Measurements from ENCODE around the gene NPW.
A peak's percentile ranks its signal among the peaks of the same experiment; 100 is the strongest.

The NPW gene

DNA sequence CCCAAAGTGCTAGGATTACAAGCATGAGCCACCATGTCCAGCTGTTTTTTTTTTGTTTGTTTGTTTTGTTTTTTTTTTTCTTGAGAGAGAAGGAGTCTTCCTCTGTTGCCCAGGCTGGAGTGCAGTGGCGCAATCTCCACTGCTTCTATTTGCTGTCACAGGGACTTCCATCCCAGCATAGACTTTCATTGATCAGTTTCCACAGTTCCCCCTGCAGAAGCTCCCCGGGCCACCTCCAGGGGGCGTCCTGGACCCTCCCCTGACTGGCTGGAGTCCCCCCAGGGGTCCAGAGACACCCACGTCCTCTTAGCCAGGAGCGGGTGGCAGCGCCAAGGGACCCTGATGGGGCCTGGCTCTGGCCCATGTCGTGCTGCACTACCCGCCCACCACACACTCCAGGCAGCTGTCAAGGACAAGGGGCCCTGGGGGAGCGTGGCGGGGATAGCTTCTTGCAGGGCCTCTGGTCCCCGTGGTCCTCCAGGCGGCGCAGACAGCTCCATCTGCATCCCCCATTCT lies 3.1 kb upstream of the NPW start:
- no peaks in the 10 kb centered on the region for H3K4me1 ChIP-seq
- no peak overlapping the region for H3K27ac ChIP-seq
- H3K27me3 ChIP-seq (ENCODE audit: control insufficient read depth, insufficient read depth, low read length): no peaks in the 10 kb centered on the region
- no peaks in the 10 kb centered on the region for H3K79me2 ChIP-seq
- no peak overlapping the region for H3K4me3 ChIP-seq (ENCODE audit: low read depth, low read length)
- H3K4me2 ChIP-seq (ENCODE audit: low read length): no peak overlapping the region
- TF ChIP-seq, protein P1, sequence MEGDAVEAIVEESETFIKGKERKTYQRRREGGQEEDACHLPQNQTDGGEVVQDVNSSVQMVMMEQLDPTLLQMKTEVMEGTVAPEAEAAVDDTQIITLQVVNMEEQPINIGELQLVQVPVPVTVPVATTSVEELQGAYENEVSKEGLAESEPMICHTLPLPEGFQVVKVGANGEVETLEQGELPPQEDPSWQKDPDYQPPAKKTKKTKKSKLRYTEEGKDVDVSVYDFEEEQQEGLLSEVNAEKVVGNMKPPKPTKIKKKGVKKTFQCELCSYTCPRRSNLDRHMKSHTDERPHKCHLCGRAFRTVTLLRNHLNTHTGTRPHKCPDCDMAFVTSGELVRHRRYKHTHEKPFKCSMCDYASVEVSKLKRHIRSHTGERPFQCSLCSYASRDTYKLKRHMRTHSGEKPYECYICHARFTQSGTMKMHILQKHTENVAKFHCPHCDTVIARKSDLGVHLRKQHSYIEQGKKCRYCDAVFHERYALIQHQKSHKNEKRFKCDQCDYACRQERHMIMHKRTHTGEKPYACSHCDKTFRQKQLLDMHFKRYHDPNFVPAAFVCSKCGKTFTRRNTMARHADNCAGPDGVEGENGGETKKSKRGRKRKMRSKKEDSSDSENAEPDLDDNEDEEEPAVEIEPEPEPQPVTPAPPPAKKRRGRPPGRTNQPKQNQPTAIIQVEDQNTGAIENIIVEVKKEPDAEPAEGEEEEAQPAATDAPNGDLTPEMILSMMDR (IDR thresholded peaks at IDR 0.05): no peak
- H3K9me3 ChIP-seq (ENCODE audit: control insufficient read depth, low read length): no peaks in the 10 kb centered on the region
- no peak overlapping the region for H2AFZ ChIP-seq
- no peaks in the 10 kb centered on the region for H3K36me3 ChIP-seq (ENCODE audit: control insufficient read depth, insufficient read depth, low read length)
- no peak overlapping the region for H3K9ac ChIP-seq

DNA sequence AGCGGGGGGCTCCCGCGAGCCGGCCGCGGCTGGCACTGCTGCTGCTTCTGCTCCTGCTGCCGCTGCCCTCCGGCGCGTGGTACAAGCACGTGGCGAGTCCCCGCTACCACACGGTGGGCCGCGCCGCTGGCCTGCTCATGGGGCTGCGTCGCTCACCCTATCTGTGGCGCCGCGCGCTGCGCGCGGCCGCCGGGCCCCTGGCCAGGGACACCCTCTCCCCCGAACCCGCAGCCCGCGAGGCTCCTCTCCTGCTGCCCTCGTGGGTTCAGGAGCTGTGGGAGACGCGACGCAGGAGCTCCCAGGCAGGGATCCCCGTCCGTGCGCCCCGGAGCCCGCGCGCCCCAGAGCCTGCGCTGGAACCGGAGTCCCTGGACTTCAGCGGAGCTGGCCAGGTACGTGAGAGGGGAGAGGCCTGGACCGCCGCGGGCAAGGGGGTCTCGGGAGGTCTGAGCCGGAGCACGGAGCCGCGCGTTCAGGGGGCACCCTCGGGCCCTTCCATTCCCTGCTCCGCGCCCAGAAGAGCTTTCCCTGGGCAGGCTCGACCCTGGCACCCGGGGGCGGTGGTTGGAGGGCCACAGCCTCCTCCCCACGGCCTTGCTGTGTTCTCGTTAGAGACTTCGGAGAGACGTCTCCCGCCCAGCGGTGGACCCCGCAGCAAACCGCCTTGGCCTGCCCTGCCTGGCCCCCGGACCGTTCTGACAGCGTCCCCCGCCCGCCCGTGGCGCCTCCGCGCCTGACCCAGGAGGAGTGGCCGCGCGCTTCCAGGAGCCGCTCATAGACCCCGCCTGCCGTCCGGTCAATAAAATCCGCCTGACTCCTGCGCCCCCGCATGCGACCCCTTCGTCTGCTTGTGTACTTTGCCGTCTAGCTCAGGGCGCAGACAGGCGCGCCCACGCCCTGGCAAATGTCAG lies 591 bp downstream of the NPW start:
- H3K4me1 ChIP-seq: peaks cover 3% of the 10 kb centered on the region

DNA sequence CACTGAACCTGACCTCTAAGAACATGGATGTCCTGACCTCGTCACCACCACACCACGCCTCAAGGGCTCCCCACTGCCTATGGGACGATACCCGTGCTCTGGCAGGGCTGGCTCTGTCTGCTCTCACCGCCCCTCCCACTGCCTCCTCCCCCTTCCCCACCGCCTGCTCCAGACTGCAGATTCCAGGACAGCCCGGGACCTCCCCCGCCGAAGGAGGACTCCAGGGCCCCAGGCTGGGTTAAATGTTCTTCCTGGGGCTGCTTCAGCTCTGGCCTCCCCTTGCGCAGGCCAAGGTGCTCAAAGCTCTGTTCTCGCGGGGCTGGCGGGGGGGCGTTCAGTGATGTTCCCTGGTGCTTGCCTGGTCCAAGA lies 3.1 kb downstream of the NPW start:
- Histone ChIP-seq H3K27me3 (ENCODE audit: control insufficient read depth, insufficient read depth, low read length) (no peaks in the 10 kb centered on the region), H3K36me3 (ENCODE audit: control insufficient read depth, insufficient read depth, low read length) (no peaks in the 10 kb centered on the region), H3K9me3 (ENCODE audit: control insufficient read depth, low read length) (no peaks in the 10 kb centered on the region), H3K4me1 (peaks cover 5% of the 10 kb centered on the region), H3K9ac (no peak overlapping the region), H3K4me2 (ENCODE audit: low read length) (peak overlapping the region; percentile 83), H3K4me3 (ENCODE audit: low read depth, low read length) (peak overlapping the region; percentile 29), H3K79me2 (no peaks in the 10 kb centered on the region), H3K27ac (no peak overlapping the region), H2AFZ (peak overlapping the region; percentile 67)
- TF ChIP-seq, protein P1 (IDR thresholded peaks at IDR 0.05): no peak

More for the DNA sequence above, 591 bp downstream of the NPW start:
- Histone ChIP-seq H3K27ac (no peak overlapping the region), H2AFZ (no peak overlapping the region), H3K9ac (no peak overlapping the region), H3K79me2 (no peaks in the 10 kb centered on the region), H3K27me3 (ENCODE audit: control insufficient read depth, insufficient read depth, low read length) (no peaks in the 10 kb centered on the region), H3K4me3 (ENCODE audit: low read depth, low read length) (no peak overlapping the region), H3K9me3 (ENCODE audit: control insufficient read depth, low read length) (no peaks in the 10 kb centered on the region), H3K36me3 (ENCODE audit: control insufficient read depth, insufficient read depth, low read length) (no peaks in the 10 kb centered on the region), H3K4me2 (ENCODE audit: low read length) (no peak overlapping the region)
- TF ChIP-seq, protein P1 (IDR thresholded peaks at IDR 0.05): no peak

GRCh38 chr16:2023092-2024031 lies 3.8 kb downstream of the NPW start:
- Histone ChIP-seq H3K27ac (no peak overlapping the region), H2AFZ (peak overlapping the region; percentile 67), H3K4me1 (peaks cover 5% of the 10 kb centered on the region), H3K9ac (no peak overlapping the region), H3K79me2 (no peaks in the 10 kb centered on the region), H3K4me3 (ENCODE audit: low read depth, low read length) (peak overlapping the region; percentile 29), H3K27me3 (ENCODE audit: control insufficient read depth, insufficient read depth, low read length) (no peaks in the 10 kb centered on the region), H3K4me2 (ENCODE audit: low read length) (peak overlapping the region; percentile 83), H3K36me3 (ENCODE audit: control insufficient read depth, insufficient read depth, low read length) (no peaks in the 10 kb centered on the region), H3K9me3 (ENCODE audit: control insufficient read depth, low read length) (no peaks in the 10 kb centered on the region)
- TF ChIP-seq, protein P1 (IDR thresholded peaks at IDR 0.05): peak; percentile 98
